Adipocyte (in vitro differentiated cells): ENCODE results near the gene TEDC2.

ENCODE experiments used
- DNase-seq: peaks from one replicate; pipeline ENCODE4 v3.0.0-alpha.2; 2015; ENCODE audit warnings: low read depth
- H3K27me3 ChIP-seq: replicated peaks from 2 replicates; pipeline ENCODE4 v1.7.0; 2013; ENCODE audit warnings: mild to moderate bottlenecking, low read length, moderate library complexity; ENCODE audit not compliant: control insufficient read depth, insufficient read depth
- H3K36me3 ChIP-seq: 2 replicates; pipeline ENCODE4 v1.7.0; 2013; ENCODE audit warnings: low read length, mild to moderate bottlenecking, moderate library complexity; ENCODE audit not compliant: control insufficient read depth, insufficient read depth, severe bottlenecking
- H3K4me1 ChIP-seq: 2 replicates; pipeline ENCODE4 v1.7.0; 2013; ENCODE audit warnings: mild to moderate bottlenecking, low read length, moderate library complexity; ENCODE audit not compliant: control insufficient read depth, insufficient read depth
- H3K4me3 ChIP-seq: 2 replicates; pipeline ENCODE4 v1.7.0; 2013; ENCODE audit warnings: mild to moderate bottlenecking, low read length, moderate library complexity
- H3K9ac ChIP-seq: 2 replicates; pipeline ENCODE4 v1.7.0; 2013; ENCODE audit warnings: mild to moderate bottlenecking, low read length, moderate library complexity
- H3K9me3 ChIP-seq: 2 replicates; pipeline ENCODE4 v1.7.0; 2013; ENCODE audit warnings: mild to moderate bottlenecking, low read length, moderate library complexity; ENCODE audit not compliant: control insufficient read depth

Gene TEDC2

GRCh38 chr16:2501946-2502895 is 42.3 kb downstream of the TEDC2 start:
- Histone ChIP-seq H3K27me3 (no peaks in the 10 kb centered on the region), H3K9me3 (no peaks in the 10 kb centered on the region), H3K4me1 (peaks cover 39% of the 10 kb centered on the region), H3K4me3 (no peak overlapping the region), H3K36me3 (no peaks in the 10 kb centered on the region), H3K9ac (peak overlapping the region; percentile 9)
- no peak for DNase-seq

GRCh38 chr16:2505695-2506094 is 45.8 kb downstream of the TEDC2 start:
- DNase-seq = no peak
- Histone ChIP-seq H3K9ac (no peak overlapping the region), H3K9me3 (no peaks in the 10 kb centered on the region), H3K4me1 (peaks cover 30% of the 10 kb centered on the region), H3K27me3 (no peaks in the 10 kb centered on the region), H3K4me3 (no peak overlapping the region), H3K36me3 (no peaks in the 10 kb centered on the region)

DNA sequence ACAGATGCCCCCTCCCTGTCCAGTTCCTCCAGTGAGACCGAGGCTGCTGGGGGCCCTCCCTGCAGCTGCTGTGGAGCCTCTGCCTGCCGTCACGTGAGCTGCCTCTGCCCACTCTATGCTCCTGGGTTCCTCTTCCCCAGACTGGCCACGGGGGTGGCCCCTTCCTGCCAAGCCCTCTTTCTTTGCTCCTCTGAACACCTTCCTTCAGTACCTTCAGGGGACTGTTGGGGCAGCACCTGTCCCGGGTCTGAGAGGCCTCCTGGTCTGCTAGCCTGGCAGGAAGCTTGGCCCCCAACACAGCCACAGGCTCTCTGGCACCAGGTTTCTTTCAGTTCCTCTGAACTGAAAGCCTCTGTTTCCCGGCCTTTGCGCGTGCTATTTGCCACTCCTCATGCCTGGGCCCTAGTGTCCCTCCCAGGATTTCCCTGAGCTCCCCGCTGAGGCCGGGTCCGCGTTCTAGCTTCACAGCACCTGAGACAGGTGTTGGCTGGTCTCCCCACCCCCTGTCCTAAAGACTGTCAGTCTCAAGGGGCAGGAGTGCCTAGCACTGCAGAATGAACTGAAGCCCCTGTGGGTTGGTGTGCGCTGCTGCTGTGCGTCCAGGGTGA is 47.2 kb downstream of the TEDC2 start:
- no peak overlapping the region for H3K4me3 ChIP-seq
- no peaks in the 10 kb centered on the region for H3K9me3 ChIP-seq
- no peaks in the 10 kb centered on the region for H3K36me3 ChIP-seq
- H3K27me3 ChIP-seq = no peaks in the 10 kb centered on the region
- no peak for DNase-seq
- H3K9ac ChIP-seq = no peak overlapping the region
- H3K4me1 ChIP-seq = peaks cover 31% of the 10 kb centered on the region

- Histone ChIP-seq H3K9ac (no peak overlapping the region), H3K27me3 (no peaks in the 10 kb centered on the region), H3K4me3 (no peak overlapping the region), H3K4me1 (peaks cover 26% of the 10 kb centered on the region), H3K9me3 (no peaks in the 10 kb centered on the region), H3K36me3 (no peaks in the 10 kb centered on the region)
- no peak for DNase-seq
Measured at GRCh38 chr16:2507665-2508064, 47.8 kb downstream of the TEDC2 start.

- DNase-seq = no peak
- no peaks in the 10 kb centered on the region for H3K27me3 ChIP-seq
- no peaks in the 10 kb centered on the region for H3K9me3 ChIP-seq
- no peaks in the 10 kb centered on the region for H3K36me3 ChIP-seq
- peaks cover 19% of the 10 kb centered on the region for H3K4me1 ChIP-seq
- no peak overlapping the region for H3K4me3 ChIP-seq
- H3K9ac ChIP-seq = no peak overlapping the region
Measured at GRCh38 chr16:2508722-2509400, 49.0 kb downstream of the TEDC2 start.

- Histone ChIP-seq H3K4me1 (peaks cover 31% of the 10 kb centered on the region), H3K27me3 (no peaks in the 10 kb centered on the region), H3K9ac (peak overlapping the region; percentile 66), H3K9me3 (no peaks in the 10 kb centered on the region), H3K4me3 (peak overlapping the region; percentile 52), H3K36me3 (no peaks in the 10 kb centered on the region)
- peak; percentile 67 for DNase-seq
Measured at GRCh38 chr16:2511128-2511800, 51.4 kb downstream of the TEDC2 start.

- Histone ChIP-seq H3K9me3 (no peaks in the 10 kb centered on the region), H3K4me3 (no peak overlapping the region), H3K9ac (no peak overlapping the region), H3K36me3 (no peaks in the 10 kb centered on the region), H3K4me1 (peaks cover 39% of the 10 kb centered on the region), H3K27me3 (no peaks in the 10 kb centered on the region)
- DNase-seq = no peak
Measured at GRCh38 chr16:2511996-2512734, 52.3 kb downstream of the TEDC2 start.

GRCh38 chr16:2512735-2513404 is 53.0 kb downstream of the TEDC2 start:
- H3K4me1 ChIP-seq = peaks cover 42% of the 10 kb centered on the region
- H3K9me3 ChIP-seq = no peaks in the 10 kb centered on the region
- no peaks in the 10 kb centered on the region for H3K27me3 ChIP-seq
- peak overlapping the region; percentile 86 for H3K4me3 ChIP-seq
- no peaks in the 10 kb centered on the region for H3K36me3 ChIP-seq
- no peak for DNase-seq
- H3K9ac ChIP-seq = no peak overlapping the region

DNA sequence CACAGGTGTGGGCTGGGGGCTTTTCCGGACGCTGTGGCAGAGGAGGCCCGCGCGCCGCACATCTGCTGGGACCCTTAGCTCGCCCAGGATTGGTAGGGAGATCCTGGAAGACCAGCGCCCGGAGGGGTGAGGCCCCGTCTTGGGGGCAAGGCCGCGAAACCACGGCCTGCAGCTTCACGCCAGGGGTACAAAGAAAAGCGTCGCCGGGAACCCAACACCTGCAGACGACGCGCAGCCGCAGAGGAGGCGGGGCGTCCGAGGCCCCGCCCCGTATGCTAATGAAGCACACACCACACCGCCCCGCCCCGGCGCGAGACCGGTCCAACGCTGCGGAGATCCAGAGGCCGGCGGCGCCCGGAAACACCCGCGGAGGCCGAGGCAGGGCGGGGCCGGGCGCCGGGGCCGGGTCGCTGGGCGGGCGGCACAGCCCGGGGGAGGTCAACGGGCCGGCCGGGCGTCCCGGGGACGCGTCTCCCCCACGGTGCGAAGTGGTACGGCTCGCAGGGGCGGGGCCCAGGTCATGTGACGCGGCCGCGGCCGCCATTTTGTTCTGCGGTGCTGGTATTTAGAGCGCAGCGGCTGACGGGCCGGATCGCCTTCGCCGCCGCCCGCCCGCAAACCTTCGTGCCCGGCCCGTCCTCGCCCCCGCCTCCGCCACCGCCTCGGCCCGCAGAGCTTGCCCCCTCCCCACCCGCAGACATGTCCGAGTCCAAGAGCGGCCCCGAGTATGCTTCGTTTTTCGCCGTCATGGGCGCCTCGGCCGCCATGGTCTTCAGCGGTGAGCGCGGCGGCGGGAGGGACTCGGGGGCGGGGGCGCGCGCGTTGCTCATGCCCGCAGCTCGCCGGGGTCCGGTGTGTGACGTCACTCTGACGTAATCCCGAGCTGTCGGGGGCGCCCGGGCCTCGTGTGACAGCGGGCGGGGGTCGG is 53.8 kb downstream of the TEDC2 start, which contains the start of gene ATP6V0C:
TSS of gene ATP6V0C (plus strand) at position 548 of the 928 bp plus-strand sequence. CDS start at position 700, 152 bp downstream.
- Histone ChIP-seq H3K4me3 (peak within 1 kb of the TSS; percentile 86), H3K36me3 (no peaks in the 10 kb centered on the region), H3K9ac (peak within 1 kb of the TSS; percentile 93), H3K9me3 (no peaks in the 10 kb centered on the region), H3K4me1 (peaks cover 46% of the 10 kb centered on the region), H3K27me3 (no peaks in the 10 kb centered on the region)
- DNase-seq = peak; percentile 95
